Glutamatergic neuron (in vitro differentiated cells): ENCODE measurements around the gene RXYLT1. TPM values are rescaled to one million over a fixed set of nuclear protein-coding genes. Genes with fewer than 3 reads are reported as not detected.

Source experiments
- DNase-seq: peaks from one replicate; pipeline ENCODE4 v3.0.0; 2022
- H3K27ac Mint-ChIP-seq: one replicate; pipeline ENCODE4 v1.8.0; 2020; ENCODE audit warnings: mild to moderate bottlenecking, mixed read lengths, inconsistent platforms; ENCODE audit not compliant: unreplicated experiment
- H3K27me3 Mint-ChIP-seq: one replicate; pipeline ENCODE4 v1.8.0; 2020; ENCODE audit warnings: mild to moderate bottlenecking, moderate library complexity, mixed read lengths, inconsistent platforms; ENCODE audit not compliant: unreplicated experiment
- H3K36me3 Mint-ChIP-seq: one replicate; pipeline ENCODE4 v1.8.0; 2020; ENCODE audit warnings: mild to moderate bottlenecking, mixed read lengths, inconsistent platforms; ENCODE audit not compliant: unreplicated experiment
- H3K4me1 Mint-ChIP-seq: one replicate; pipeline ENCODE4 v1.8.0; 2020; ENCODE audit warnings: mild to moderate bottlenecking, low read depth, mixed read lengths, inconsistent platforms; ENCODE audit not compliant: unreplicated experiment
- H3K4me3 Mint-ChIP-seq: one replicate; pipeline ENCODE4 v1.8.0; 2020; ENCODE audit warnings: mild to moderate bottlenecking, mixed read lengths, inconsistent platforms; ENCODE audit not compliant: unreplicated experiment
- H3K9me3 Mint-ChIP-seq: one replicate; pipeline ENCODE4 v1.8.0; 2020; ENCODE audit warnings: mild to moderate bottlenecking, moderate library complexity, mixed read lengths, inconsistent platforms; ENCODE audit not compliant: unreplicated experiment
- CTCF ChIP-seq: fragments of 200-600 bp; sonication (generic); IDR thresholded peaks from one replicate; pipeline ENCODE4 v1.5.0; 2021; ENCODE audit not compliant: partially characterized antibody, unreplicated experiment
- total RNA-seq: library from RNA; stranded (reverse); fragmentation: NEBNext Ultra II Directional; extraction: Animal tissue kit (Norgen Biotek cat#: 25700); gene quantifications from one replicate; pipeline ENCODE4 v1.2.1, GENCODE V29; 2021; ENCODE audit not compliant: unreplicated experiment

RXYLT1 gene
- total RNA-seq, 1 donor from 2014 or later: 6.7 TPM

- Mint-ChIP-seq H3K27me3 (peaks cover 1% of the 10 kb centered on the region), H3K4me1 (no peaks in the 10 kb centered on the region), H3K9me3 (no peaks in the 10 kb centered on the region), H3K27ac (no peak overlapping the region), H3K36me3 (no peaks in the 10 kb centered on the region), H3K4me3 (no peak overlapping the region)
- TF ChIP-seq CTCF: no peak
- no peak for DNase-seq
Measured at GRCh38 chr12:63811755-63812154, 32.0 kb downstream of the RXYLT1 start.

GRCh38 chr12:63814146-63814772 lies 34.5 kb downstream of the RXYLT1 start:
- no peak for DNase-seq
- H3K4me3 Mint-ChIP-seq: no peak overlapping the region
- no peak overlapping the region for H3K27ac Mint-ChIP-seq
- no peaks in the 10 kb centered on the region for H3K4me1 Mint-ChIP-seq
- no peaks in the 10 kb centered on the region for H3K36me3 Mint-ChIP-seq
- H3K27me3 Mint-ChIP-seq: peaks cover 1% of the 10 kb centered on the region
- H3K9me3 Mint-ChIP-seq: no peaks in the 10 kb centered on the region
- no peak for TF ChIP-seq CTCF

DNA sequence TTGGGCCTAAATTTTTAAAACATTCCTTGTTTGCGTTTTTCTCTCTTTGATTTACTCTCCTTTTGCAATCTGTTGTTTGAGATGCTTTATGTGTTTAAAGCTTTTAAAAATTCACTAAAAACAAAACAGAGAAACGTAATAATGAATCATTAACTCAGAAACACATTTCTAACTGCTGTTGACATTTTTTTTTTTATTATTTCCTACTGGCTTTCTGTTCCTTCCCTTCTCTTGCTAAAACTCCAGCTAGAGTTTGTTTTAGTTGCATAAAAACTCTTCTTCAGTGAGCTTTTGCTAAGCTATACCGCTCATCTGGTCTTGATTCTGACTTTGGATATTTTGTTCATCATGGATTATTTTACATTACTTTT lies 35.8 kb downstream of the RXYLT1 start:
- Mint-ChIP-seq H3K4me1 (no peaks in the 10 kb centered on the region), H3K4me3 (no peak overlapping the region), H3K36me3 (no peaks in the 10 kb centered on the region), H3K27ac (no peak overlapping the region), H3K27me3 (peaks cover 1% of the 10 kb centered on the region), H3K9me3 (no peaks in the 10 kb centered on the region)
- no peak for TF ChIP-seq CTCF
- no peak for DNase-seq

- Mint-ChIP-seq H3K4me3 (no peak overlapping the region), H3K27me3 (peaks cover 1% of the 10 kb centered on the region), H3K4me1 (no peaks in the 10 kb centered on the region), H3K36me3 (no peaks in the 10 kb centered on the region), H3K9me3 (no peaks in the 10 kb centered on the region), H3K27ac (no peak overlapping the region)
- no peak for DNase-seq
- no peak for TF ChIP-seq CTCF
Measured at GRCh38 chr12:63816031-63816430, 36.3 kb downstream of the RXYLT1 start.

DNA sequence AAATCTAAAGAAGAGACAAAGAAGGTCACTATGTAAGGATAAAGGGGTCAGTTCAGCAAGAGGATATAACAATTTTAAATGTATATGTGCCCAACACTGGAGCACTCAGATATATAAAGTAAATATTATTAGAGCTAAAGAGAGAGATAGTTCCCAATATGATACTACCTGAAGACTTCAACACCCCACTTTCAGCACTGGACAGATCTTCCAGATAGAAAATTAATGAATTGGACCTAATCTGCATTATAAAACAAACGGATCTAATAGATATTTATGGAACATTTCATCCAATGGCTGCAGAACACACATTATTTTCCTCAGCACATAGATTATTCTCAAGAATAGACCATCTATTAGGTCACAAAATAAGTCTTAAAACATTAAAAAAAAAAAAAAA lies 40.7 kb downstream of the RXYLT1 start:
- no peak for DNase-seq
- no peak overlapping the region for H3K27ac Mint-ChIP-seq
- peaks cover 4% of the 10 kb centered on the region for H3K9me3 Mint-ChIP-seq
- TF ChIP-seq CTCF: no peak
- no peak overlapping the region for H3K4me3 Mint-ChIP-seq
- no peaks in the 10 kb centered on the region for H3K4me1 Mint-ChIP-seq
- H3K36me3 Mint-ChIP-seq: no peaks in the 10 kb centered on the region
- H3K27me3 Mint-ChIP-seq: no peaks in the 10 kb centered on the region
